GM12891 (cell line): ENCODE results near the gene PTPRN2.

Experiments
- POLR2AphosphoS5 ChIP-seq: IDR thresholded peaks from 2 replicates; pipeline ENCODE4 v1.6.1; 2011; ENCODE audit warnings: low read depth, low read length, control low read depth
- SPI1 ChIP-seq: IDR thresholded peaks from 2 replicates; pipeline ENCODE4 v1.6.1; 2011; ENCODE audit warnings: low read depth, low read length, control low read depth
- TAF1 ChIP-seq: IDR thresholded peaks from 2 replicates; pipeline ENCODE4 v1.6.1; 2011; ENCODE audit warnings: low read depth, low read length, control low read depth

GRCh38 chr7:157884461-157885062, 703.1 kb downstream of the PTPRN2 start:
- TF ChIP-seq SPI1 (no peak), POLR2AphosphoS5 (no peak), TAF1 (no peak)
